ENCODE data around the gene RTN4. TPM values are rescaled to one million over a fixed set of nuclear protein-coding genes. Genes with fewer than 3 reads are reported as not detected.

The RTN4 gene
- total RNA-seq, 2 donors from 2014 or later, result 253 to 331 TPM

GRCh38 chr2:55031505-55031904 is 18.7 kb downstream of the RTN4 start:
- H3K4me1 ChIP-seq (ENCODE audit: control insufficient read depth in 1 of 2, low read depth in 2 of 2), result peaks cover 57 to 80% of the 10 kb centered on the region in 2 donors
- no peak overlapping the region for H3K4me3 ChIP-seq
- H3K9me3 ChIP-seq, result peaks cover 5% of the 10 kb centered on the region
- no peak for DNase-seq (ENCODE audit: low spot score)
- no peak overlapping the region for H3K27ac ChIP-seq
- no peak for TF ChIP-seq CTCF (IDR thresholded peaks at IDR 0.05)
- no peak for ATAC-seq (ENCODE audit: insufficient number of reproducible peaks, low FRiP score, low read depth)
- H3K27me3 ChIP-seq (replicated peaks; ENCODE audit: insufficient read depth), result no peaks in the 10 kb centered on the region
- H3K36me3 ChIP-seq, result no peaks in the 10 kb centered on the region

GRCh38 chr2:55030766-55031165 is 19.5 kb downstream of the RTN4 start:
- peaks cover under 1% of the 10 kb centered on the region for H3K9me3 ChIP-seq
- H3K4me1 ChIP-seq (ENCODE audit: control insufficient read depth in 1 of 2, low read depth in 2 of 2), result peaks cover 64 to 87% of the 10 kb centered on the region in 2 donors
- H3K27me3 ChIP-seq (replicated peaks; ENCODE audit: insufficient read depth), result no peaks in the 10 kb centered on the region
- ATAC-seq (ENCODE audit: insufficient number of reproducible peaks, low FRiP score, low read depth), result no peak
- no peak overlapping the region for H3K4me3 ChIP-seq
- H3K36me3 ChIP-seq, result no peaks in the 10 kb centered on the region
- no peak overlapping the region for H3K27ac ChIP-seq
- TF ChIP-seq CTCF (IDR thresholded peaks at IDR 0.05), result no peak
- no peak for DNase-seq (ENCODE audit: low spot score)

GRCh38 chr2:55029098-55029497 is 21.2 kb downstream of the RTN4 start:
- H3K27me3 ChIP-seq (replicated peaks; ENCODE audit: insufficient read depth), result no peaks in the 10 kb centered on the region
- ATAC-seq (ENCODE audit: insufficient number of reproducible peaks, low FRiP score, low read depth), result no peak
- no peak for DNase-seq (ENCODE audit: low spot score)
- no peaks in the 10 kb centered on the region for H3K36me3 ChIP-seq
- peaks cover 75 to 96% of the 10 kb centered on the region in 2 donors for H3K4me1 ChIP-seq (ENCODE audit: control insufficient read depth in 1 of 2, low read depth in 2 of 2)
- no peak overlapping the region for H3K4me3 ChIP-seq
- no peak overlapping the region for H3K27ac ChIP-seq
- no peaks in the 10 kb centered on the region for H3K9me3 ChIP-seq
- TF ChIP-seq CTCF (IDR thresholded peaks at IDR 0.05), result no peak

- DNase-seq (ENCODE audit: low spot score) (no peak), ATAC-seq (ENCODE audit: insufficient number of reproducible peaks, low FRiP score, low read depth) (no peak)
- H3K9me3 ChIP-seq, result no peaks in the 10 kb centered on the region
- no peaks in the 10 kb centered on the region for H3K27me3 ChIP-seq (replicated peaks; ENCODE audit: insufficient read depth)
- H3K36me3 ChIP-seq, result no peaks in the 10 kb centered on the region
- no peak overlapping the region for H3K4me3 ChIP-seq
- no peak overlapping the region for H3K27ac ChIP-seq
- no peak for TF ChIP-seq CTCF (IDR thresholded peaks at IDR 0.05)
- peaks cover 63 to 96% of the 10 kb centered on the region in 2 donors for H3K4me1 ChIP-seq (ENCODE audit: control insufficient read depth in 1 of 2, low read depth in 2 of 2)
Measured at GRCh38 chr2:55027226-55027625, 23.0 kb downstream of the RTN4 start.

- H3K27ac ChIP-seq, result no peak overlapping the region
Measured at GRCh38 chr2:55026202-55026601, 24.0 kb downstream of the RTN4 start.

More at GRCh38 chr2:55026202-55026601, 24.0 kb downstream of the RTN4 start:
- DNase-seq (ENCODE audit: low spot score), result no peak
- no peak for TF ChIP-seq CTCF (IDR thresholded peaks at IDR 0.05)
- no peak overlapping the region for H3K4me3 ChIP-seq
- peaks cover 53 to 95% of the 10 kb centered on the region in 2 donors for H3K4me1 ChIP-seq (ENCODE audit: control insufficient read depth in 1 of 2, low read depth in 2 of 2)
- no peak for ATAC-seq (ENCODE audit: insufficient number of reproducible peaks, low FRiP score, low read depth)
- H3K36me3 ChIP-seq, result no peaks in the 10 kb centered on the region
- H3K27me3 ChIP-seq (replicated peaks; ENCODE audit: insufficient read depth), result no peaks in the 10 kb centered on the region
- no peaks in the 10 kb centered on the region for H3K9me3 ChIP-seq

Data from thoracic aorta (tissue), 2 donors.